ENCODE data around the gene CLEC4M.

The CLEC4M gene, protein sequence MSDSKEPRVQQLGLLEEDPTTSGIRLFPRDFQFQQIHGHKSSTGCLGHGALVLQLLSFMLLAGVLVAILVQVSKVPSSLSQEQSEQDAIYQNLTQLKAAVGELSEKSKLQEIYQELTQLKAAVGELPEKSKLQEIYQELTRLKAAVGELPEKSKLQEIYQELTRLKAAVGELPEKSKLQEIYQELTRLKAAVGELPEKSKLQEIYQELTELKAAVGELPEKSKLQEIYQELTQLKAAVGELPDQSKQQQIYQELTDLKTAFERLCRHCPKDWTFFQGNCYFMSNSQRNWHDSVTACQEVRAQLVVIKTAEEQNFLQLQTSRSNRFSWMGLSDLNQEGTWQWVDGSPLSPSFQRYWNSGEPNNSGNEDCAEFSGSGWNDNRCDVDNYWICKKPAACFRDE

DNA sequence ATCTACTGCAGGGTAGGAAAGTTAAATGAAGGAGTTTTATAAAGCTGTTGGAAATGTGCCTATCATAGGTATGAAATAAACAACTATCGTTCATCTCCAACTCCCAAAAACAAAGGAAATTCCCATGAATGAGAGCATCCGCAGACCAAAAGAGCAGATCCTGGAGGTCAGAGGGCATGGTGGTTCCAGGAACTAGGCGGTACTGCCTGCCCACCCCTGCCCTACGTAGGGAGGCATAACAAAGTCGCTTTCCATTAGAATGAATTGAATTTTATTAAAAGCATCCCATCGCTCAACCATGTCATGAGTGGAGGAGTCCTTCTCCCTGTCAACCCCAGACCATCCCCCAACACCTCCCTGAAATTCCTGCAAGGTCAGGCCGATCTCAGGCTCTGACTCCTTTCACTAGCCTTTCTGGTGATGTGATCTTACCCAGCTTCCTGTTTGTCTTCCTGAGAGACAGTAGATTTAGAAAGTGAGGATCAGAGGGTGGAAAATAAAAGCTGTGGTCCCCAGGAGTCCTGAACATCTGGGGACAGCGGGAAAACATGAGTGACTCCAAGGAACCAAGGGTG is at the start of gene CLEC4M:
TSS of gene CLEC4M (plus strand) at position 525 of the 575 bp plus-strand sequence. CDS start at position 549, 24 bp downstream.
- DNase-seq (ENCODE audit: low spot score): no peak

DNA sequence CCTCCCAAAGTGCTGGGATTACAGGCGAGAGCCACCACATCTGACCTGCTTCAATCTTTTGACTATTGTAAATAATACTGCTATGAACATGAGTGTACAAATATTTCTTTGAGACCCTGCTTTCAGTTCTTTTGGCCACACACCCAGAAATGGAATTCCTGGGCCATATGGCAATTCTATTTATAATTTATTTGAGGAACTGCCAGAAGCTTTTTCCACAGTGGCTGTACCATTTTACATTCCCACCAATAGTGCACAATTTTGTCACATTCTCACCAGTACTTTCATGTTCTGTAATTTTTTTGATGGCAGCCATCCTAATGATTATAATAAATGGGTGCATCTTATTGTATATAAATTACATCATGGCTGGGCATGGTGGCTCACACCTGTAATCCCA is 47.4 kb upstream of the CLEC4M start:
- no peak for DNase-seq (ENCODE audit: low spot score)

DNA sequence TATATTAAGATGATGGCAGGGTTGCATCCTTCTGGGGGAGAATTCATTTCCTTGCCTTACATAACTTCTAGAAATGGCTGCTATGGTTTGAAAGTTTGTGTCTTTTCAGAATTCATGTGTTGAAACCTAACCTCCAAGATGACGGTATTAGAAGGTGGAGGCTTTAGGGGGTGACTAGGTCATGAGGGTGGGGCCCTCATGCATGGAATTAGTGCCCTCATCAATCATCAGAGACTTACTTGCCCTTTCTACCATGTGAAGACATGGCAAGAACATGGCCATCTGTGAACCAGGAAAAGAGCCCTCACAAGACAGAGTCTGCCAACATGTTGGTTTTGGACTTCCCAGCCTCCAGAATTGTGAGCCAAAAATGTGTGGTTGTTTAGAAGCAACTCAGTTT is 46.3 kb upstream of the CLEC4M start:
- DNase-seq (ENCODE audit: low spot score): no peak

DNA sequence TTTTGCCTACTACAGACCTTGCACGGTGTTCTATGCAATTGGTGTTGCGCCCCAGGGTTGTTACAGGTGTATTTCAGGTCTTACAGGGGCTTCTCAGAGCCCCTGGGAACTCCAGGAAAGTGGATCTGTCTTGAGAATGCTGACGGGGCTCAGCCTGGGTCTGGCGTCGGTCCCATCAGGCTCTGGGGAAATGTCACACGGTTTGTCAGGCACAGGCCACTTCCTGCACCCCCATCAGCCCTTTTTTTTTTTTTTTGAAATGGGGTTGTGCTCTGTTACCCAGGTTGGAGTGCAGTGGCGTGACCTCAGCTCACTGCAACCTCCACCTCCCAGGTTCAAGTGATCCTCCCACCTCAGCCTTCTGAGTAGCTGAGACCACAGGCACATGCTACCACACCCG is 44.4 kb upstream of the CLEC4M start:
- DNase-seq (ENCODE audit: low spot score): no peak

DNA sequence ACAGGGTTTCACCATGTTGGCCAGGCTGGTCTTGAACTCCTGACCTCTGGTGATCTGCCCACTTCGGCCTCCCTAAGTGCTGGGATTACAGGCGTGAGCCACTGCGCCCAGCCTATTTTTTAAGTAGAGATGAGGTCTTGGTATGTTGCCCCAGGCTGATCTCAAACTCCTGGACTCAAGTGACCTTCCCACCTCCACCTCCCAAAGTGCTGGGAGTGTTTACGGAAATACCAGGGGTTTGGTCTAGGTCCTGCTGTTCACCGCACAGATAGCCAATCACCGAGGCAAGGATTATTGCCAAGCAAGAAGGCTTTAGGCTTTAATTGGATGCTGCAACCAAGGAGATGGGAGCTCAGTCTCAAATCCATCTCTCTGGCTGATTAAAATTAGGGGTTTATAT is 42.7 kb upstream of the CLEC4M start:
- DNase-seq (ENCODE audit: low spot score): no peak

DNA sequence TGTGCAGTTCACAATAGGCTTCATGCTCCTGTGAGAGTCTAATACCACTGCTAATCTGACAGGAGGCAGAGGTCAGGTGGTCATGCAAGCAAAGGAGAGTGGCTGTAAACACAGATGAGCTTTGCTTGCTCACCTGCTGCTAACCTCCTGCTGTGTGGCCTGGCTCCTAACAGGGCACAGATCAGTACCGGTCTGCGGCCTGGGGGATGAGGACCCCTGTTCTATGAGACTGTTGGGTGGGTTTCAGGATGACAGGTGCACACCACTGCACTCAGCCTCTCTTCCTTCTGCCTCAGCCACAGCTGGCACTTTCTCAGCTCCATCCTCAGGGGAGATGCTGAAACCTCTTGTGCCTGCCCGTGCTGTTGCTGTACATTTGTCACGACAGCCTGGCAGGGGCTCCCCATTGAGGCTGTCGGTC is 40.8 kb upstream of the CLEC4M start:
- DNase-seq (ENCODE audit: low spot score): no peak

DNA sequence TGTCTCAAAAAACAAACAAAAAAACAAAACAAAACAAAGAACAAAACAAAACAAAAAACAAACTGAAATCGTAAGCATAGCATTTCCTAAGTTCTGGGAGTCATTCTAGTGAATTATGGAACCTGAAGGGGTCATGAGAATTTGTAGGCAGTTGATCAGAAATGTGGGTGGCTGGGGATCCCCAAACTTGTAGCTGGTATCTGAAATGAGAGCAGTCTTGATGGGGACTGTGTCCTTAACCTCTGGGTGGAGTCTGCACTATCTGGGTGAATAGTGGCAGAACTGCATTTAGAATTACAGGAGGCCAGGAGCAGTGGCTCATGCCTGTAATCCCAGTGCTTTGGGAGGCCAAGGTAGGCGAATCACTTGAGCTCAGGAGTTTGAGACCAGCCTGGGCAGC is 37.3 kb upstream of the CLEC4M start:
- DNase-seq (ENCODE audit: low spot score): no peak

DNA sequence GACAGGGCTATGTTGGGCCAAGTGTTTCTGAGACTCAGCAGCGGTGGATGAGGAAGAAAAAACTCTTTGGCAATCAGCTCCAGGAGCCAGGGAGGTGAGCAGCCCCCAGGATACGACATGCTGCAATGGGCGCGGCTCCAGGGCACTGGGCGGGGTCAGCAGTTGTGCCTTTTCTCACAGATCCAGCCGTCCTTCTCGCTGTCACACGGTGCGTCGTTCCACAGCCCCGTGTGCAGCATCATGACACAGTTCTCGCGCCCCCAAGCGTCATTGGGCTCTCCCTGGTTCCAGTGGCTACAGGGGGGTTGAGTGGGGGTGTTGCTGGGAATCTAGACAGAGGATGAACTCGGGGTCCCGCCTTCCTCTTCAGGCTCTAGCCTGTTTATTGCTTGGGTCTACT is 33.8 kb upstream of the CLEC4M start:
- DNase-seq (ENCODE audit: low spot score): no peak

DNA sequence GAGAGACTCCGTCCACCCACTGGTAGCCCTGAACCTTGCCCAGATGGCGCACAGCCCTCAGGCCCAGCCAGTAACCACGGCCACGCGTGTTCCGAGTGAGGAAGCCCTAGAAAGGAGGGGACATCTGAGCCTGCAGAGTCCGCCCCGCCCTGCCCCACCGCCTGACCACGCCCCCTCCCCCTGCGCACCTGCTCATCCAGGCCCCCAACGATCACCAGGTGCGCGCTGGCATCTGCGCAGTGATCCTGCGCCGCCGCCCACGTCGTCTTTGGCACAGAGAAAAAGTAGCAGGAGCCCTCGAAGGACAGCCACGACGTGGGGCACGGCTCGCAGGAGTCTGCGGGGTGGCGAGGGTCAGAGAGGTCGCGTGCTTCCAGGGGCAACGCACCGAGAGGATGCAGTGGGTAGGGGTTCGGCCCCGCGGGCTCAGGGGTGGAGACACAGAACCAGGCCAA is 33.2 kb upstream of the CLEC4M start:
- DNase-seq (ENCODE audit: low spot score): no peak

DNA sequence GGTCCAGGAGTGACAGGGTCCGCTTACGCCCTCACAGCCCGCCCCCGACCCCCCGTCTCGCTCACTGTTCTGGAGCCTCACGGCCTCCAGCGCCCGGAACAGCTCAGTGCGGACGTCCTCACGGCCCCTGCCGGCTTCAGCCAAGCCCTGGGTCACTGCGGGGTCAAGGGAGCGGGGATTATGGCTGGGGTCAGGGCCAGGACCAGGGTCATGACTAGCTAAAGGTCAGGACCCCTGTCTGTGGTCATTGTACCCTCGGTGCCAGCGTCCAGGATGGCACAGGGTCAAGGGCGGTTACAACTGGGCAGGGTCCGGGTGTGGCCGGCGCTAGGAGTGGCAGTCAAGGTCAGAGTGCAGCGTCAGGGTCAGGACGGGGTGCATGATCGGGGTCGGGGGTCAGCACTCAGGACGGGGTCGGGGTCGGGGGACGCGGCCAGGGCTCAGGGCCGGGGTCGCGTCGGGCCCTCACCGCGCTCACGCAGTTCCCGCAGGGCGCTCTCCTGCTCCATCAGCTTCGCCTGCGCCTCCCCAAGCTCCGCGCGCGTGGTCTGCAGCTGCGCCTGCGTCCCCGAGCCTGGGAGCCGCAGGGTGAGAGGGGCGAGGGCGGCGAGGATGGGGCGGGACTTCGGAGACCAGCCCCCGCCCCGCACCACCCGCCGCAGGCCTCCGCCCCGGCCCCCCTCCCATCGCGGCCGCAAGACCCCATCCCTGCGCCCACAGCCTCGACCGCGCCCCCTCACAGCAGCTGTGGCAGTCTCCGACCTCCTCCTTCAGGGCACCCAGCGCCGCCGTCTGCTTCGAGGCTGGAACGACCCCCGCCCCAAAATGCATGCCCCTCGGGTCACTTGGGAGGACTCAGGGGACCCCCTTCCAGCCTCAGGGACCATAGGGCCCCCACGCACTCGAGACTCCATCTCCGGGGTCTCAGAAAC is 32.5 kb upstream of the CLEC4M start:
- DNase-seq (ENCODE audit: low spot score): no peak

DNA sequence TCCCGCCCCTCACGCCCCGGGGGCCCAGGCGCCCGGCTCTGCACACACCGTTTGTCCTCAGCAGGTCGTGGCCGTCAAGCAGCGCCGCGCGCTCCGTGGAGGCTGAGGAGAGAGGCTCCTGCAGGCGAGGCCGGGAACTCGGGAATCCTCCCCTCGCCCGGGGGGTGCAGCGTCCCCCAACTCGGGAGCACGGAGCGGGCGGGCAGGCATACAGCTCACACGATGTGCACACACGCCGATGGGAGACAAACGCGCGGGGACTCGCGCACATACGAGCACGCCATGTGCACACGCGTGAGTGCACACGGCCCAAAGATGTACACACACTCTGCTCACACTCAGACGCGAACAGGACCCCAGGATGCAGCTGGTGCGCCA is 31.8 kb upstream of the CLEC4M start:
- no peak for DNase-seq (ENCODE audit: low spot score)

DNA sequence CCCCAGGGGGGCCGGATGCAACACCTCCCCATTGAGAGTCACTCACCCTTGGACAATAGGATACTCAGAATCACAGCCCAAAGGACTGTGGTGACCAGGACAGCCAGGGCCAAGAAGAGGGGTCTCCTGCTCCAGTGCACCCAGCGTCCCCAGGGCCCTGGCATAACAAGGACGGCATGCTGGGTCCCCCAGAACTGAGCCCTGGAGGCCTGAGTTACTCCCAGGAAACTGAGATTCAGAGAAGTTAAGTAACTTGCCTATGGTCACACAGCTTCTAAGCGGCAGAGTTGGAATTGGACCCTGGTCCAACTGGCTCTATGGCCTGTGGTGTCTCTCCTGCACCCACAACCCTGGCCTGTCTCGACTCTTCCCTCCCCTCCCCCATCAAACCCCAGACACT is 31.4 kb upstream of the CLEC4M start:
- no peak for DNase-seq (ENCODE audit: low spot score)

DNA sequence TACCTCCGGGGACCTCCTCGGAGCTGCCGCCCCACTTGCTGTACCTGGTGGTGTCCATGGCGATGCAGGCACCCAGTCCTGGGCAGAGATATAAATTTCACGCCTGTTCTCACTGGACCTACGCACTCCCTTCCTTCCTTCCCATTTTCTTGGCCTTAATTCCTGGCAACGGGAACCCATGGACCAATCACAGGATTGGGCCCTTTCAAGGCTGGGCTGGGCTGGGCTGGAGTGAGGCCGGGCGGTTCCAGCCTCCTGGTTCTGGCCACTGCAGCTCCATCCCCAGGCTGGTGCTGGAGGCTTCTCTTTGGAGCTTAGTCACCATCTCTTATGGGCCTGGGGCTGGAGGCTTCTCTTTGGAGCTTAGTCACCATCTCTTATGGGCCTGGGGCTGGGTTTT is 31.0 kb upstream of the CLEC4M start, which contains the start of gene CLEC4G:
TSS of gene CLEC4G (minus strand) at position 66 of the 400 bp plus-strand sequence. CDS start at position 58, 8 bp downstream.
- DNase-seq (ENCODE audit: low spot score): no peak

DNA sequence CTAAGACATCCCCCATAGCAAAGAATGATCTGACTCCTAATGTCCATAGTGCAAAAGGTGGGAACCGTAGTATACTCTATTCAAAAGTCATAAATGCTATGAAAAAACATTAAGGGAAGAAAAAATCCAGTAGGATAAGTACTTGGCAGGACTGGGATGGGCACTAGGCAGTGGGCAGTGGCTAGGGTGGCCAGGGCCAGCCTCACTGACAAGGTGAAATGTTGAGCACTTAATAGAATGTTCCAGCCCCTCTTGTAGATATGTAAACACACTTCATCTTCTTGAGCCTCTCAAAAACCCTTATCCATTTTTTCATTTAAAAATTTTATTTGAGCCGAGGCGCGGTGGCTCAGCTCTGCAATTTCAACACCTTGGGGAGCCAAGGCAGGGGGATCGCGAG is 29.7 kb upstream of the CLEC4M start:
- no peak for DNase-seq (ENCODE audit: low spot score)

DNA sequence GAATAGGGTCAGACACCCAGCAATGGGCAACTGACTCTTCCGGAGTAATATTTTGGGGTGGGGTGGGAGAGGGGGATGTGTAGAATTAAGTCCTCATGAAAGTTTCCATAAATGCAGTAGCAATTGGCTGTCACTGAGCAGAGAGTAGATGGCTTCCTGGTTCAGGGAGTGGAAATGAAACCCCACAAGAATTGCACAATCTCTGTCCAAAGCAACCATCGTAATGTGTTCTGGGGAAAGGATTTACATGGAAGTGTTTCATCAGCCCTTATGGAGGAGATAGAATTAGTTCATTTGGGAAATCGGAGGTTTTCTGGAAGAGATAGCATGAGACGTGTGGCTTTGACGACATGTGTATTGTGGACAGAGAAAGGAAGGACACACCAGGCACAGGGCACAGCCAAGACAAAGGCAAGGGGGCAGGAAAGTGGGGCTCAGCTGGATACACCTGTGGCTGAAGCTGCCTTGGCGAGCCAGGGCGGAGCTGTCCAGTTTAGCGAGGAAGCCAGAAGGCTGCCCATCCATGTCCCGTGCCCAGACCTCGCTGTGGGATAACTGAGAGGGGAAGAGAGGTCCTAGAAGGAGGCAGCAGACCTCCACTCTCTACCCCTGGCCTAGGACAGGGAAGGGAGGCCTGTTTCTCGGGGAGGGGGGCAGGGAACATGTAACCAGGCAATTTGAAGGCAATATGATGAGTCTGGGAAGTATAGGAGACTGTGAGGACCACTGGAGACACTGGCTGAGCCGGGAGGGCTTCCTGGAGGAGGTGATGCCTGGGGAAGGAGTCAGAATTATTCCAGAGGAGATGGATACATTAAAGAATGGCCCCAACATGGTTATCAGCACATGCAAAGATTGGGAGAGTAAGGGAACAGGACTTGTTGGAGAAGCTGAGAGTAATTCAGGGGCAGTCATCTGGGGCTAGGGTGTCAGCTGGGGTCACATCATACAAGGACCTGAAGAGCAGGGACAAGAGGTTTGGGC is 28.5 kb upstream of the CLEC4M start:
- no peak for DNase-seq (ENCODE audit: low spot score)

DNA sequence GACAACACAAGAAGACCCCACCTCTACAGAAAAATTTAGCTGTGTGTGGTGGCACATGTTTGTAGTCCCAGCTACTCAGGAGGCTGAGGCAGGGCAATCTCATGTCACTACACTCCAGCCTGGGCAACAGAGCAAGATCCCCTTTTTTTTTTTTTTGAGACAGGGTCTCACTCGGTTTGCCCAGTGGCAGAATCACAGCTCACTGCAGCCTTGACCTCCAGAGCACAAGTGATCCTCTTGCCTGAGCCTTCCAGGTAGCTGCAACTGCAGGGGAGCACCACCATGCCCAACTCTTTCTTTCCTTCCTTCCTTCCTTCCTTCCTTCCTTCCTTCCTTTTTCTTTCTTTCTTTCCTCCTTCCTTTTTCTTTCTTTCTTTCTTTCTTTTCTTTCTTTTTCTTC is 26.9 kb upstream of the CLEC4M start:
- DNase-seq (ENCODE audit: low spot score): no peak

DNA sequence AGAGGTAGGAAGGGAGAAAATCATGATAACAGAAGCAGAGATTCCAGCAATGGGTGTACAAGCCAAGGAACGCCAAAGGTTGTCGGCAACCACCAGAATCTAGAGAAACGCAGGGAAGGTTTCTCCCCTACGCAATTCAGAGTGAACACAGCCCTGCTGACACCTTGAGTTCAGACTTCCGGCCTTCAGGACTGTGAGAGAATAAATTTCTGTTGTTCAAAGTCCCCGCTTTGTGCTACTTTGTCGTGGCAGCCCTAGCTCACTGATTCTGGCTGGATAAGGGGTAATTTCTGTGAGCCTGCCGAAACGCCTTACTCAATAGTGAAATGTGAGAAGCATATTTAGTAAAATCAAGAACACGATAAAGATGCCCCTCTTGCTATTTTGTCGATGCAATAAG is 25.8 kb upstream of the CLEC4M start:
- no peak for DNase-seq (ENCODE audit: low spot score)

DNA sequence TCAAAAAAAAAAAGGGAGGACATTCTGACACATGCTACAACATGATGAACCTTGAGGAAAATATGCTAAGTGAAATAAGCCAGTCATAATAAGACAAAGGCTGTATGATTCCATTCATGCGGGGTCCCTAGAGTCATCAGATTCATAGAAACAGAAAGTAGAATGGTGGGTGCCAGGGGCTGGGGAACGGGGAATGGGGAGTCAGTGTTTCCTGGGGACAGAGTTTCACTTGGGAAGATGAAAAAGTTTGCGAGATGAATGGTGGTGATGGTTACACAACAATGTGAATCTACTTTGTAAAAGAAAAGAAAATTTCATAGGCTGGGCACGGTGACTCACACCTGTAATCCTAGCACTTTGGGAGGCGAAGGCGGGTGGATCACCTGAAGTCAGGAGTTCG is 25.0 kb upstream of the CLEC4M start:
- DNase-seq (ENCODE audit: low spot score): no peak

DNA sequence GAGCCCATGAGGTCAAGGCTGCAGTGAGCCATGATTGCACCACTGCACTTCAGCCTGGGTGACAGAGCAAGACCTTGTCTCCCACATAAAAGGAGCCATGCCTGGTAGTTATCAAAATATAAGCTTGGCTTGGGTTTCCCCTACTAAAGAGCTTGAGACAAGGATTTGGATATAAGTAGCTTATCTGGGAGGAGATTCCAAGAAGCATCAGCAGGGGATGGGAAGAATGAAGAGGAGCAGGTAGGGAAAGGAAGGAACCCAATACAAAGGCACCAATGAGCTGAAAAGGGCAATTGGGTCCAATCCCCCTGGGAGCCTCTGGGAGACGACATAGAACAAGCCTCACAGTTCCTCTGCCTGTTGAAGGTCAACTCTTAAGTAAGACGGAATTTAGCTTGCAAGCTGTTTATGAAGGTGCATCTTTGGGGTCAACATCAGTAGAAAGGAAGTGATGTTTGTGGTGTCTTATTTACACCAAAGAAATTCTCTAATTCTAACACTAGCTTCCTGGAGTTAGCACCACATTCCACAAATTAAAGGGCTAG is 23.8 kb upstream of the CLEC4M start:
- DNase-seq (ENCODE audit: low spot score): no peak

DNA sequence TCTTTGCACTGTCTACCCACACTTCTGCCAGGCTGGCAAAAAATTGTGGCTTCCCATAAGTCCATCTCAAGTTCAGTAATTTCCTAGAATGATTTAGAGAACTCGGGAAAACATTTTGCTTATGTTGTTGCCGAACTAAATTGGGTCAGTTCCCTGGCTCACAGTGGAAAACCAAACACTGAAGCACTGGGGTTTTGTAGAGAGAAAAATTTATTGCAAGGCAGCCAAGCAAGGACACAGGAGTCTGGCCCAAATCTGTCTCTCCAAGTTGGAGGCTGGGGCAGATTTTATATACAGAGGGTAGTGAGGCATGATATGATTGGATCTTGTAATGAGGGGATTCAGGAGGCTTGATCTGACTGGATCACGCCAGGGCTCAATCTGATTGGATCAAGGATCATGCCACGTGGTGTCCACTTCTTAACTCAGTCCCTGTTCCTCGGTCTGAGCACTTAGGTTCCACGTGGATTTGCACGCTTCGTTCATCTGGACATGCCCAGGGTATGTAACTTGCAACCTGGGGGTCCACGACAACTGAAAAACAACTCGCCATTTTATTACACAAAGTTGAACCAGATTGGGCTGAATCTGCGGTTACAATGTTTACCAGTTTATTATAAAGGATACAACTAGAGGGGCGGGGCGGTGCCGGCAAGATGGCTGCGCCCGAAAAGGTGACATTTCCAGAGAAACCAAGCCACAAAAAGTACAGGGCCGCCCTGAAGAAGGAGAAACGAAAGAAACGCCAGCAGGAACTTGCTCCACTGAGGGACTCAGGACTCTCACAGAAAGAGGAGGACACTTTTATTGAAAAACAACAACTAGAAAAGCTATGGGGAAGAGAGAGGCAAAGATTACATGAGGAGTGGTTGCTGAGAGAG is 23.0 kb upstream of the CLEC4M start:
- DNase-seq (ENCODE audit: low spot score): no peak

Measured in SW480 (cell line).